ENCODE results near the gene NCKAP5. TPM values are rescaled to one million over a fixed set of nuclear protein-coding genes. Genes with fewer than 3 reads are reported as not detected.

NCKAP5 gene
- total and polyA plus RNA-seq, 2 of the 13 experiments (the other 11 are each of a cell fraction or from before 2014, with no cell fraction given) = 0.01 TPM; not detected in 1

- in situ Hi-C loops (cut with HindIII; ENCODE audit: extremely low pct_ligation_motif_present, low pct_unique_long_range_greater_than_20kb) = no loop called here
- Histone ChIP-seq H3K4me3 (replicated peaks in 1 of 3; ENCODE audit: insufficient read depth in 1 of 3, low read depth in 2 of 3, low read length in 3 of 3) (no peak overlapping the region), H4K20me1 (ENCODE audit: insufficient read depth, low read length) (no peaks in the 10 kb centered on the region), H3K9ac (ENCODE audit: insufficient read depth, low read depth, low read length) (no peak overlapping the region), H3K79me2 (ENCODE audit: insufficient read depth, low read length) (no peaks in the 10 kb centered on the region), H3K27ac (ENCODE audit: extremely low read length, insufficient read depth, low read length) (no peak overlapping the region), H3K9me3 (ENCODE audit: low read length) (no peaks in the 10 kb centered on the region), H3K4me2 (ENCODE audit: low read depth, low read length) (no peak overlapping the region), H2AFZ (ENCODE audit: low read length) (no peak overlapping the region), H3K4me1 (ENCODE audit: insufficient read depth, low read length) (no peaks in the 10 kb centered on the region), H3K27me3 (ENCODE audit: control insufficient read depth in 1 of 2, insufficient read depth in 2 of 2, low read length in 2 of 2) (no peaks in the 10 kb centered on the region), H3K36me3 (replicated peaks in 1 of 2; ENCODE audit: control insufficient read depth in 1 of 2, insufficient read depth in 2 of 2, low read length in 2 of 2) (no peaks in the 10 kb centered on the region)
- ATAC-seq = peak; percentile 48; the same call in 1 of the 3 replicates
- ChIA-PET POLR2A (no interaction called here), CTCF (ENCODE audit: low intra/inter-chr PET ratio, low total read pairs) (no interaction called here)
- no peak for TF ChIP-seq SAP130 (CRISPR knock-in tag; IDR thresholded peaks at IDR 0.05; ENCODE audit: low read depth)
- TF ChIP-seq CREB1 (IDR thresholded peaks at IDR 0.05) = peak; percentile 47; the same call in 1 of the 2 replicates
- no peak for TF ChIP-seq CREB1 (CRISPR knock-in tag; IDR thresholded peaks at IDR 0.05)
- no peak for TF ChIP-seq ZNF598 (CRISPR knock-in tag; IDR thresholded peaks at IDR 0.05; ENCODE audit: borderline replicate concordance)
- TF ChIP-seq MAFG (CRISPR knock-in tag; IDR thresholded peaks at IDR 0.05) = no peak
- no peak for TF ChIP-seq ZNF891 (CRISPR knock-in tag; IDR thresholded peaks at IDR 0.05)
- no peak for TF ChIP-seq ZNF230 (CRISPR knock-in tag; IDR thresholded peaks at IDR 0.05)
- TF ChIP-seq ZNF512B (CRISPR knock-in tag; IDR thresholded peaks at IDR 0.05; ENCODE audit: borderline replicate concordance) = no peak
- WGBS (ENCODE audit: low lambda C conversion rate) = 5% methylated on average over 5 of the region's 5 CpGs
- intact Hi-C loops (cut with micrococcal nuclease; ENCODE audit: unreplicated experiment) = no loop called here
- DNase-seq (ENCODE audit: low spot score) = no peak
- no peak for FAIRE-seq
- BruUV-seq (replicated peaks) = no TSS peak
Measured at GRCh38 chr2:133434959-133435668, 133.1 kb downstream of the NCKAP5 start.

Measured in HepG2 (cell line).